ENCODE data around the gene PDHX.

Gene PDHX

GRCh38 chr11:34948696-34949095 is 32.3 kb downstream of the PDHX start:
- no peak overlapping the region for H3K4me3 ChIP-seq (ENCODE audit: low read depth, low read length)
- TF ChIP-seq, protein P1, sequence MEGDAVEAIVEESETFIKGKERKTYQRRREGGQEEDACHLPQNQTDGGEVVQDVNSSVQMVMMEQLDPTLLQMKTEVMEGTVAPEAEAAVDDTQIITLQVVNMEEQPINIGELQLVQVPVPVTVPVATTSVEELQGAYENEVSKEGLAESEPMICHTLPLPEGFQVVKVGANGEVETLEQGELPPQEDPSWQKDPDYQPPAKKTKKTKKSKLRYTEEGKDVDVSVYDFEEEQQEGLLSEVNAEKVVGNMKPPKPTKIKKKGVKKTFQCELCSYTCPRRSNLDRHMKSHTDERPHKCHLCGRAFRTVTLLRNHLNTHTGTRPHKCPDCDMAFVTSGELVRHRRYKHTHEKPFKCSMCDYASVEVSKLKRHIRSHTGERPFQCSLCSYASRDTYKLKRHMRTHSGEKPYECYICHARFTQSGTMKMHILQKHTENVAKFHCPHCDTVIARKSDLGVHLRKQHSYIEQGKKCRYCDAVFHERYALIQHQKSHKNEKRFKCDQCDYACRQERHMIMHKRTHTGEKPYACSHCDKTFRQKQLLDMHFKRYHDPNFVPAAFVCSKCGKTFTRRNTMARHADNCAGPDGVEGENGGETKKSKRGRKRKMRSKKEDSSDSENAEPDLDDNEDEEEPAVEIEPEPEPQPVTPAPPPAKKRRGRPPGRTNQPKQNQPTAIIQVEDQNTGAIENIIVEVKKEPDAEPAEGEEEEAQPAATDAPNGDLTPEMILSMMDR (IDR thresholded peaks at IDR 0.05; ENCODE audit: insufficient read depth, low read depth, low read length, missing control alignments), result no peak
- no peak for DNase-seq (ENCODE audit: low read depth)

DNA sequence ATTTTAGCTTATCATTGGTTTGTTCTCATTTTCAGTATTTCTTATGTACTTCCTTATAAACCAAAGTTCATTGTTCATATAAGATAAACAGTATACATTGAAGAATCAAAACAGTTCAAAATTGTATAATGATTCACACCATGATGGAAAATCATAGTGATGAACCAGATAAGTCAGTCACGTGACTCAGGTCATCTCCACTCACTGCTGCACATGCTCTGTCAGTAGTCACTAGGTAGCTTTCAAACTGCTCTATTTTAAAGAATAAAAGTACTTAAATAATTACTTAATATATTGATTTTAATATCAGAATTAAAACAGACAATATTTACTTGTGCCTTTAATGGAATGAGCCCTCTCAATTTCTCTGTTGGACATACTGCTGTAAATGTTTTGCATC is 37.5 kb downstream of the PDHX start:
- H3K4me3 ChIP-seq (ENCODE audit: low read depth, low read length), result no peak overlapping the region
- TF ChIP-seq, protein P1 (IDR thresholded peaks at IDR 0.05; ENCODE audit: insufficient read depth, low read depth, low read length, missing control alignments), result no peak
- no peak for DNase-seq (ENCODE audit: low read depth)

GRCh38 chr11:34957206-34957605 is 40.8 kb downstream of the PDHX start:
- no peak for DNase-seq (ENCODE audit: low read depth)
- TF ChIP-seq, protein P1 (IDR thresholded peaks at IDR 0.05; ENCODE audit: insufficient read depth, low read depth, low read length, missing control alignments), result no peak

DNA sequence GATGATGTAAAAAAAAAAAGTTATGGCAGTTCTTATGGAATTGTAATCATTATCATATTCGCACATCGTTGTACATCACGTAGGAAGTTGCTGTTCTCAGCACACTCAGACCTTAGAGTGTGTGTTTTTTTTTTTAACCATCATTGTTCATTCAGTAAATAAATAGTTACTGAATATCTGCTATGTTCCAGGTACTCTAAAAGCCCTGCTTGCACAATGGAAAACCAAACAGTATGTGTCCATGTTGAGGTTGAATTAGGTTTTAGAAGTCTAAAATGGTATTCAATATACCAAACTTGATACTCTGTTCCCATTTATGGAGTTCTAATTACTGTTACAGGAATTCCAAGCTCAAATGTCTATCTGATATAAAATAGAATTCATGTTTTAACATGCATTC is 41.2 kb downstream of the PDHX start:
- H3K4me3 ChIP-seq (ENCODE audit: low read depth, low read length), result no peak overlapping the region
- DNase-seq (ENCODE audit: low read depth), result no peak
- TF ChIP-seq, protein P1 (IDR thresholded peaks at IDR 0.05; ENCODE audit: insufficient read depth, low read depth, low read length, missing control alignments), result no peak

More at GRCh38 chr11:34957206-34957605, 40.8 kb downstream of the PDHX start:
- H3K4me3 ChIP-seq (ENCODE audit: low read depth, low read length), result no peak overlapping the region

GRCh38 chr11:34959770-34960169 is 43.4 kb downstream of the PDHX start:
- no peak for DNase-seq (ENCODE audit: low read depth)
- TF ChIP-seq, protein P1 (IDR thresholded peaks at IDR 0.05; ENCODE audit: insufficient read depth, low read depth, low read length, missing control alignments), result no peak
- no peak overlapping the region for H3K4me3 ChIP-seq (ENCODE audit: low read depth, low read length)

DNA sequence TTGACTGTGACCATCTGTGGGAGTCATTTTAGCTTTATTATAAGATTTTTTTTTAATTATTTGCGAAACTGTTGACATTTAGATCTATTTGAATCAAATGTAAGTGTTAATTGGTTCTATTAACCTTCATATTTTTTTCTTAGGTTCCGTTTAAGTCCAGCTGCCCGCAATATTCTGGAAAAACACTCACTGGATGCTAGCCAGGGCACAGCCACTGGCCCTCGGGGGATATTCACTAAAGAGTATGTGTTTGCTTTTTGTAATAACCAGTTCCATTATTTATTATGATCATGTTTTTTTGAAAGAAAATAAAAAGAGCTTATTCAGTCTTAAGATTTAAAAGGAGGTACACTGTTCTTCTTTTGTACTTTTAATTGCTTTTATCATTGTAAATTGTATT is 43.9 kb downstream of the PDHX start:
- no peak overlapping the region for H3K4me3 ChIP-seq (ENCODE audit: low read depth, low read length)
- TF ChIP-seq, protein P1 (IDR thresholded peaks at IDR 0.05; ENCODE audit: insufficient read depth, low read depth, low read length, missing control alignments), result no peak
- DNase-seq (ENCODE audit: low read depth), result no peak

DNA sequence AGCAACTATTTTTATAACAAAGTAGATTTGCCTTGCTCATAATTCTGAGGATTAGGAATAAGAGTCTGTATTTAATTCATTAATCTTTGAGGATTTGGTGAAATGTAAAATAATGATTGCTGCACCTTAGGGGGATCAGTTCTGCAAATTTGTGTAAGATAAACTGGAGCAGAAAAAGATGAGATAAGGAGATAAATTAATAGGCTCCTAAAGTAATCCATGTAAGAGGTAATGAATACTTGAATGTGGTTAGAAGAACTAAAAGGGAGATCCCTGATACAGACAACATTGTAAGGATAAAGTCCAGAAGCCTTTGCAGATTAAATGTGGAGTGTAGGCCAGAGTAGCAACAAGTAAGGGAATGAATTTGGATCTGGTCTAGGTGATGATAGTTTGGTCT is 45.6 kb downstream of the PDHX start:
- H3K4me3 ChIP-seq (ENCODE audit: low read depth, low read length), result no peak overlapping the region
- no peak for DNase-seq (ENCODE audit: low read depth)
- TF ChIP-seq, protein P1 (IDR thresholded peaks at IDR 0.05; ENCODE audit: insufficient read depth, low read depth, low read length, missing control alignments), result no peak
